HG02973 (cell line): Measurements from ENCODE around the gene ITSN2.

Experiments used
- ATAC-seq: cut with Tn5 transposase; IDR thresholded peaks from one replicate; pipeline ENCODE4 v1.9.1; 2021; ENCODE audit warnings: moderate library complexity; ENCODE audit not compliant: unreplicated experiment

The ITSN2 gene

GRCh38 chr2:24272907-24273306 is 87.4 kb downstream of the ITSN2 start:
- no peak for ATAC-seq

GRCh38 chr2:24272161-24272802 is 88.1 kb downstream of the ITSN2 start:
- ATAC-seq = no peak

GRCh38 chr2:24269265-24269664 is 91.1 kb downstream of the ITSN2 start:
- no peak for ATAC-seq

GRCh38 chr2:24265212-24265611 is 95.1 kb downstream of the ITSN2 start:
- ATAC-seq = no peak

- no peak for ATAC-seq
Observed at GRCh38 chr2:24262421-24262970, 97.8 kb downstream of the ITSN2 start.

- ATAC-seq = no peak
Observed at GRCh38 chr2:24261441-24261840, 98.9 kb downstream of the ITSN2 start.

GRCh38 chr2:24259316-24259715 is 101.0 kb downstream of the ITSN2 start:
- ATAC-seq = no peak

- ATAC-seq = no peak
Observed at GRCh38 chr2:24258718-24259117, 101.6 kb downstream of the ITSN2 start.

- no peak for ATAC-seq
Observed at GRCh38 chr2:24253303-24253919, 106.9 kb downstream of the ITSN2 start.

- no peak for ATAC-seq
Observed at GRCh38 chr2:24247592-24247991, 112.7 kb downstream of the ITSN2 start.

GRCh38 chr2:24247164-24247563 is 113.2 kb downstream of the ITSN2 start:
- no peak for ATAC-seq

GRCh38 chr2:24245986-24246776 is 114.2 kb downstream of the ITSN2 start:
- no peak for ATAC-seq

GRCh38 chr2:24241528-24241927 is 118.8 kb downstream of the ITSN2 start:
- ATAC-seq = no peak

- no peak for ATAC-seq
Observed at GRCh38 chr2:24239553-24239952, 120.8 kb downstream of the ITSN2 start.

GRCh38 chr2:24238158-24238557 is 122.2 kb downstream of the ITSN2 start:
- ATAC-seq = no peak

GRCh38 chr2:24237313-24237712 is 123.0 kb downstream of the ITSN2 start:
- ATAC-seq = no peak

- no peak for ATAC-seq
Observed at GRCh38 chr2:24233321-24233720, 127.0 kb downstream of the ITSN2 start.

GRCh38 chr2:24231461-24231881 is 128.9 kb downstream of the ITSN2 start:
- ATAC-seq = no peak

GRCh38 chr2:24228470-24228869 is 131.9 kb downstream of the ITSN2 start:
- ATAC-seq = no peak

- ATAC-seq = no peak
Observed at GRCh38 chr2:24225499-24226242, 134.7 kb downstream of the ITSN2 start.

GRCh38 chr2:24222946-24223345 is 137.4 kb downstream of the ITSN2 start:
- ATAC-seq = no peak
